ENCODE data around the gene PIGQ. TPM values are rescaled to one million over a fixed set of nuclear protein-coding genes. Genes with fewer than 3 reads are reported as not detected.

PIGQ gene
- total RNA-seq, 4 donors from 2014 or later = 36.1 to 46.4 (median 40.7) TPM

DNA sequence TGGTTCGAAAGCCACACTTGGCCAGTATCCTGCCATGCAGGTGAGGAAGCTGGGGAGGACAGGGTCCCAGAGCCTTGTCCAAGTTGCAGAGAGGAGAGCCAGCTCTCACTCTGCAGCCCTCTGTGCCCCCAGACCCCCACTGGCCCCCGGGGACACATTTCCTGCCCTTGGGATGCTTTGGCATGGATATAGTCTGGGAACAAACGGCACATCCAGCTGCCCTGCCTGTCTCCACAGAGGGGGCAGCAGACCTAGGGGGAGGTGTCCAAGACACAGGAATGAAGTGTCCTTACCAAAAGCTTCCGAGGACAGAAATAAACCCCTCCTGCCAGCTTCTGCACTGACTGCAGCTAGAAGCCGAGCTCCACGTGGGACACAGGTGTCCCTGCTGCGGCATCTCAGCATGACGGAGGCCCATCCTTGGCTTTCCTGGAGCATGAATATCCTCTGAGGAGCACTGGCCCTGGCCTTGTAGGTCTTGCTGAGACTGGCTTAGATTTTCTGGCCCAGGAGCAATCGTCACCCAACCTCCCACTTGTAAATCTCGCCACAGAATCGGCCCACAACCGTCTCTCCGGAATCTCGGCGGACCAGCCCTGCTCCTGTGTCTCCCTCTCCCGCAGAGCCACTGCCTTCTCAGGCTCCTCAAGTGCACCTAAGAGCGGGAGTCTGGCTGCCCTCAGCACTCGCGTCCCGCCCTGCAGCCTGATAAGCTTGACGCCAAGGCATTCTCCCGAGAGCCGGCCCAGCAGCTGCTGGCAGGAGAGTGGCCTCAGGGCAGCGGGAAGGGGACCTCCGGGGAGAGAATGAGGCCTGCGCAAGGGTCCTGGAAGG, 43.4 kb upstream of the PIGQ start:
- peaks cover 39 to 65% (median 58%) of the 10 kb centered on the region in 4 donors for H3K4me1 ChIP-seq
- WGBS = 10% methylated on average over 10 of the region's 26 CpGs
- TF ChIP-seq POLR2AphosphoS5 (IDR thresholded peaks at IDR 0.05) (no peak), POLR2A (IDR thresholded peaks at IDR 0.05; ENCODE audit: low read depth) (no peak), EP300 (IDR thresholded peaks at IDR 0.05) (no peak)
- TF ChIP-seq, protein P1, sequence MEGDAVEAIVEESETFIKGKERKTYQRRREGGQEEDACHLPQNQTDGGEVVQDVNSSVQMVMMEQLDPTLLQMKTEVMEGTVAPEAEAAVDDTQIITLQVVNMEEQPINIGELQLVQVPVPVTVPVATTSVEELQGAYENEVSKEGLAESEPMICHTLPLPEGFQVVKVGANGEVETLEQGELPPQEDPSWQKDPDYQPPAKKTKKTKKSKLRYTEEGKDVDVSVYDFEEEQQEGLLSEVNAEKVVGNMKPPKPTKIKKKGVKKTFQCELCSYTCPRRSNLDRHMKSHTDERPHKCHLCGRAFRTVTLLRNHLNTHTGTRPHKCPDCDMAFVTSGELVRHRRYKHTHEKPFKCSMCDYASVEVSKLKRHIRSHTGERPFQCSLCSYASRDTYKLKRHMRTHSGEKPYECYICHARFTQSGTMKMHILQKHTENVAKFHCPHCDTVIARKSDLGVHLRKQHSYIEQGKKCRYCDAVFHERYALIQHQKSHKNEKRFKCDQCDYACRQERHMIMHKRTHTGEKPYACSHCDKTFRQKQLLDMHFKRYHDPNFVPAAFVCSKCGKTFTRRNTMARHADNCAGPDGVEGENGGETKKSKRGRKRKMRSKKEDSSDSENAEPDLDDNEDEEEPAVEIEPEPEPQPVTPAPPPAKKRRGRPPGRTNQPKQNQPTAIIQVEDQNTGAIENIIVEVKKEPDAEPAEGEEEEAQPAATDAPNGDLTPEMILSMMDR (IDR thresholded peaks at IDR 0.05) = no peak
- H3K27me3 ChIP-seq = no peaks in the 10 kb centered on the region
- H3K27ac ChIP-seq (replicated peaks in 1 of 4) = peak overlapping the region; percentile 97 to 99 (median 98)
- no peak for DNase-seq (ENCODE audit: extremely low spot score)
- no peaks in the 10 kb centered on the region for H3K9me3 ChIP-seq
- intact Hi-C loops (cut with DNase I) = loop anchor here (10.0 kb wide), 2 partner anchors 102 to 132 kb away; partner anchors contain the start of genes NME4 and RAB11FIP3
- peaks cover 0 to 8% (median 7%) of the 10 kb centered on the region in 4 donors for H3K36me3 ChIP-seq
- H3K4me3 ChIP-seq = peak overlapping the region; percentile 70 to 96 (median 88)

DNA sequence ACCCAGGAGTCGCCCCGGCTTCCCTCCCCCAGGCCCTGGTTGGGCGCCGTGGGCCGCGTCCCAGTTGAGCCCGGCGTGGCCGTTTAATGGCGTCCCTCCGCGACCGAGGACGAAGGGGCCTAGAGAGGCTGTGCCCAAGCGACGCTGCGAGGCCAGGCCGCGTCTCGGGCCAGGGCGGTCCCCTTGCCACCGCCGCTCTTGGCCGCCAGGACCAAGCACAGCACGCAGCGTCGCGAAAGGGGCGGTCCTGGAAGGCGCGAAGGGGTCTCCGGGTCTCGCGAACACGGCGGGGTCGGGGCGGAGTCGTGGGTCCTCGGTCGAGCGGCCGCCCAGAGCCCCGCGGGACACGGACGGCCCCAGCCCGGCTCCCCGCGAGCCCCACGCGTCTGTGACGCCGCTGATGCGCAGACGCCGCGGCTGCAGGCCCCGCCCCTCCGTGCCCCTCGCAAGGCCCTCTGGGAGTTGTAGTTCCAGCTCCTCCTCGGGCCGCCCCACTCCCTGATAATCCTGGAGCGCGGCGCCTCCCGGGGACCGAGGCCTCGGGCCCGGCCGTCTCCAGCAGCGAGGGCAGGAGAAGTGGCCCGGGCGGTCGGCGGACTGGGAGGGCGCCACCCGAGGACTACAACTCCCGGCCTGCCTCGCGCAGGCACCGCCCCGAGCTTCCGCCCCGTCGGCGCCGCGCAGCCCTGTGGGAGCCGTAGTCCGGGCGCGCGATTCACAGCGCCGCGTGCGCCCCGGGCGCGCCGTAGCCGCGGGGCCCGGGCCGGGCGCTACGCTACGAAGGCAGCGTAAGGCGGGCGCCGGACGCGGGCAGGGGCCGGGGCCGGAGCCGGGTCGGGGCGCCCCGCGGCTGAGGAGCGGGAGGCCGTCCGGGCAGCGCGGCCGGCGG, 42.5 kb upstream of the PIGQ start, which contains the start of gene CAPN15:
Gene CAPN15, plus strand, starts transcription at position 698 of the 889 bp plus-strand sequence. CDS start 19,127 bp downstream, outside the sequence.
- Histone ChIP-seq H3K36me3 (peaks cover 0 to 6% (median 4%) of the 10 kb centered on the region in 4 donors), H3K4me1 (peaks cover 44 to 68% (median 58%) of the 10 kb centered on the region in 4 donors), H3K27ac (replicated peaks in 1 of 4) (peak within 1 kb of the TSS; percentile 97 to 99 (median 98)), H3K27me3 (no peaks in the 10 kb centered on the region), H3K4me3 (peak within 1 kb of the TSS; percentile 70 to 96 (median 88)), H3K9me3 (no peaks in the 10 kb centered on the region)
- intact Hi-C loops (cut with DNase I) = loop anchor here (10.0 kb wide), 2 partner anchors 102 to 132 kb away; partner anchors contain the start of genes NME4 and RAB11FIP3
- DNase-seq (ENCODE audit: extremely low spot score) = peak; percentile 95
- WGBS = 0% methylated on average over 9 of the region's 129 CpGs
- TF ChIP-seq POLR2AphosphoS5 (IDR thresholded peaks at IDR 0.05) (peak; percentile 70 to 93), POLR2A (IDR thresholded peaks at IDR 0.05; ENCODE audit: low read depth) (peak; percentile 80), EP300 (IDR thresholded peaks at IDR 0.05) (no peak)
- TF ChIP-seq, protein P1 (IDR thresholded peaks at IDR 0.05) = peak in 1 of 3 experiments; percentile 43

DNA sequence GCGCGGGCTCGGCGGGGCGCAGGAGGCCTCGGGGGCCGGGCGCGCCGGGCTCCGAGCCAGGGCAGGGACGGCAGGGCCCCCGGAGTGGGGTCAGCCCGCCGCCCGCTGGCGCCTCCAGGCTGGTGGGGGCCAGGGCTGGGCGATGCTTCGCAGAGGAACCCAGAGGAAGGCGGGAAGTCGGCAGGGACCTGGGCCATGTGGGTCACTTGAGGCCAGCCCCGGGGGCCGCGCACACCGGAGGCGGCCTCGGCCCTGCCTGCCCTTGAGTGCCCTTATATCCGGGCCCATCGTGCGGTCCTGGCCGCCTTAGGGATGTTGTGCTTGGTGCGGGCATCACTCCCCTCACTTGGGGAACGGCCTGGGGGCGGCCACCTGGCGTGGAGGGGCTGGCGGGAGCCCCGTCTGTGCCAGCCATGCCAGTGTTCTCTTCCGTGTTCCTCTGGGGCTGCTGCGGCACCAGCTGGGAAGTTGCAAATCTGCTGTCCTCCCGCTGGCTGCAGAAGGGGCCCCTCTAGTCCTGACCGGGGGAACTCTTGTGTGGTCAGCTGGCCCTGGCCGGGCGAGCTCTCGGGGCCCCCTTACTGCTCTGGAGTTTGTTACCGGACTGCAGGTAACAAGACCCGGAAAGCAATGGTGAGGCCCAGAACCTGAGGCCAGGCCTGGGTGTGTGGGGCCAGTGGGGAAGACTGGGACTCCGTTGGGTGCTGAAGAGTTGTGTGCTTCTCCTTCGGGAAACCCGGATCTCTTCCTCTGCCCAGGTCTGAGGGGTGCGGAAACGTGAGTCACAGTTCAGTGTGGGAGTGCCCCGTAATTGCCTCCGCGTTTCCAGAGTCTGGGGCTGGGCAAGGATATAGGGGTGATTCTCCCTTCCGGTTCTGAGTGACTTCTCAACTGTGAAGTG, 41.4 kb upstream of the PIGQ start:
- peak overlapping the region; percentile 65 to 99 (median 98) for H3K27ac ChIP-seq (replicated peaks in 1 of 4)
- no peak for DNase-seq (ENCODE audit: extremely low spot score)
- no peak for TF ChIP-seq EP300 (IDR thresholded peaks at IDR 0.05)
- TF ChIP-seq, protein P1 (IDR thresholded peaks at IDR 0.05) = no peak
- no peak for TF ChIP-seq POLR2A (IDR thresholded peaks at IDR 0.05; ENCODE audit: low read depth)
- TF ChIP-seq POLR2AphosphoS5 (IDR thresholded peaks at IDR 0.05) = no peak
- H3K4me1 ChIP-seq = peaks cover 49 to 71% (median 61%) of the 10 kb centered on the region in 4 donors
- no peaks in the 10 kb centered on the region for H3K27me3 ChIP-seq
- H3K36me3 ChIP-seq = peaks cover 0 to 6% (median 4%) of the 10 kb centered on the region in 4 donors
- H3K9me3 ChIP-seq = no peaks in the 10 kb centered on the region
- H3K4me3 ChIP-seq = peak overlapping the region; percentile 70 to 96 (median 88)
- WGBS = 11% methylated on average over 18 of the region's 55 CpGs
- intact Hi-C loops (cut with DNase I) = loop anchor here (10.0 kb wide), 2 partner anchors 104 to 134 kb away; partner anchors contain the start of genes NME4 and RAB11FIP3
